ENCODE results near the gene ACTR8. TPM values are rescaled to one million over a fixed set of nuclear protein-coding genes. Genes with fewer than 3 reads are reported as not detected.

Gene ACTR8
- total and polyA plus RNA-seq, 2 of the 13 experiments (the other 11 are each of a cell fraction or from before 2014, with no cell fraction given): 15.5 to 29.0 TPM

- intact Hi-C loops (cut with micrococcal nuclease; ENCODE audit: unreplicated experiment) (loop anchor here (2.0 kb wide), 1 partner anchor 48 kb away; no protein-coding TSS in a partner anchor), in situ Hi-C loops (cut with HindIII; ENCODE audit: extremely low pct_ligation_motif_present, low pct_unique_long_range_greater_than_20kb) (no loop called here)
- Histone ChIP-seq H3K27me3 (ENCODE audit: control insufficient read depth in 1 of 2, insufficient read depth in 2 of 2, low read length in 2 of 2) (no peaks in the 10 kb centered on the region; a peak in 1 of 5 replicates), H2AFZ (ENCODE audit: low read length) (no peak overlapping the region), H3K79me2 (ENCODE audit: insufficient read depth, low read length) (peaks cover 39% of the 10 kb centered on the region), H3K36me3 (replicated peaks in 1 of 2; ENCODE audit: control insufficient read depth in 1 of 2, insufficient read depth in 2 of 2, low read length in 2 of 2) (peaks cover 1 to 20% of the 10 kb centered on the region in 2 experiments; a peak in 2 of 5 replicates), H3K4me2 (ENCODE audit: low read depth, low read length) (peak overlapping the region; percentile 83), H3K9me3 (ENCODE audit: low read length) (no peaks in the 10 kb centered on the region), H3K27ac (ENCODE audit: extremely low read length, insufficient read depth, low read length) (peak overlapping the region; percentile 82), H3K4me1 (ENCODE audit: insufficient read depth, low read length) (peaks cover 26% of the 10 kb centered on the region), H3K4me3 (replicated peaks in 1 of 3; ENCODE audit: insufficient read depth in 1 of 3, low read depth in 2 of 3, low read length in 3 of 3) (peak overlapping the region; percentile 89 to 100 (median 97)), H3K9ac (ENCODE audit: insufficient read depth, low read depth, low read length) (peak overlapping the region; percentile 92), H4K20me1 (ENCODE audit: insufficient read depth, low read length) (peaks cover 2% of the 10 kb centered on the region; the same call in 1 of the 2 replicates)
- ChIA-PET CTCF (ENCODE audit: low intra/inter-chr PET ratio, low total read pairs) (no interaction called here), POLR2A (interaction anchor here (1.3 to 3.3 kb wide), 7 partner anchors 9 to 543 kb away, joined by 3 to 50 read pairs (median 5); partner anchors contain the start of genes ACTR8 and DCP1A)
- DNase-seq (ENCODE audit: low spot score): peak; percentile 44
- TF ChIP-seq MAFF (IDR thresholded peaks at IDR 0.05; ENCODE audit: low read depth, low read length): peak; percentile 48; the same call in 1 of the 2 replicates
- TF ChIP-seq ZFP90 (CRISPR knock-in tag; IDR thresholded peaks at IDR 0.05; ENCODE audit: borderline replicate concordance): no peak
- TF ChIP-seq MYNN (CRISPR knock-in tag; IDR thresholded peaks at IDR 0.05; ENCODE audit: low read depth): no peak
- 0 out of 2 replicates have a peak, but pooled peaks have one; percentile 50 for TF ChIP-seq ZBTB21 (CRISPR knock-in tag; IDR thresholded peaks at IDR 0.05)
- no peak for TF ChIP-seq MED13 (CRISPR knock-in tag; IDR thresholded peaks at IDR 0.05)
- peak; percentile 73 for TF ChIP-seq CREB1 (IDR thresholded peaks at IDR 0.05)
- peak; percentile 45; the same call in 1 of the 2 replicates for TF ChIP-seq CREB1 (CRISPR knock-in tag; IDR thresholded peaks at IDR 0.05)
- TF ChIP-seq ZNF879 (CRISPR knock-in tag; IDR thresholded peaks at IDR 0.05): no peak
- no peak for TF ChIP-seq PITX1 (CRISPR knock-in tag; IDR thresholded peaks at IDR 0.05)
- TF ChIP-seq ZFP1 (CRISPR knock-in tag; IDR thresholded peaks at IDR 0.05): 0 out of 2 replicates have a peak, but pooled peaks have one; percentile 7
- TF ChIP-seq ZNF572 (CRISPR knock-in tag; IDR thresholded peaks at IDR 0.05): no peak
- TF ChIP-seq GABPA (IDR thresholded peaks at IDR 0.05; ENCODE audit: low read depth, low read length): no peak
- TF ChIP-seq GABPA (CRISPR knock-in tag; IDR thresholded peaks at IDR 0.05; ENCODE audit: low read depth): 0 out of 2 replicates have a peak, but pooled peaks have one; percentile 17
- TF ChIP-seq CCDC6 (CRISPR knock-in tag; IDR thresholded peaks at IDR 0.05): no peak
- 0 out of 2 replicates have a peak, but pooled peaks have one; percentile 2 for TF ChIP-seq HNF4A (CRISPR knock-in tag; IDR thresholded peaks at IDR 0.05)
- no peak for TF ChIP-seq ZNF264 (CRISPR knock-in tag; IDR thresholded peaks at IDR 0.05)
- TF ChIP-seq ZKSCAN8 (CRISPR knock-in tag; IDR thresholded peaks at IDR 0.05; ENCODE audit: borderline replicate concordance): no peak
- TF ChIP-seq MAFK (conservative IDR thresholded peaks at IDR 0.05 in 1 of 2, IDR thresholded peaks at IDR 0.05 in 1 of 2; ENCODE audit: low read length in 2 of 2): peak; percentile 22 to 26; a peak in 1 of 4 replicates
- no peak for TF ChIP-seq ZFY (CRISPR knock-in tag; IDR thresholded peaks at IDR 0.05)
- TF ChIP-seq PHB2 (IDR thresholded peaks at IDR 0.05; ENCODE audit: partially characterized antibody): no peak
- peak; percentile 13; the same call in 1 of the 2 replicates for TF ChIP-seq HOXD1 (CRISPR knock-in tag; IDR thresholded peaks at IDR 0.05)
- TF ChIP-seq TMF1 (CRISPR knock-in tag; IDR thresholded peaks at IDR 0.05; ENCODE audit: low read depth): 0 out of 2 replicates have a peak, but pooled peaks have one; percentile 4
- 0 out of 2 replicates have a peak, but pooled peaks have one; percentile 5 for TF ChIP-seq MYPOP (CRISPR knock-in tag; IDR thresholded peaks at IDR 0.05)
- WGBS (ENCODE audit: low lambda C conversion rate): 2% methylated on average over 21 of the region's 21 CpGs
- FAIRE-seq: no peak
- ATAC-seq: peak; percentile 58
- TSS peak; percentile 77 for BruUV-seq (replicated peaks)
Measured at GRCh38 chr3:53890726-53891475, 8.9 kb upstream of the ACTR8 start.

Measured in HepG2 (cell line).